SJCRH30 (cell line): ENCODE results near the gene IL16. TPM values are rescaled to one million over a fixed set of nuclear protein-coding genes. Genes with fewer than 3 reads are reported as not detected.
"Not testable (repeated sequence)": the region's sequence is repeated elsewhere in the genome, so short reads cannot be mapped to it uniquely, and the experiment has no call there.

Experiments
- DNase-seq, 2 experiments: peaks; one replicate each; pipeline ENCODE4 v3.0.0-alpha.2; 2015 to 2020
- H3K27ac ChIP-seq: fragments of 250-450 bp; sonication (Bioruptor Pico); 2 replicates; pipeline ENCODE4 v1.5.1; 2020; ENCODE audit warnings: mild to moderate bottlenecking, moderate library complexity
- H3K27me3 ChIP-seq: fragments of 250-450 bp; sonication (Bioruptor Pico); 2 replicates; pipeline ENCODE4 v1.5.1; 2020; ENCODE audit warnings: mild to moderate bottlenecking, moderate library complexity
- H3K36me3 ChIP-seq: fragments of 250-450 bp; sonication (Bioruptor Pico); 2 replicates; pipeline ENCODE4 v1.5.1; 2020; ENCODE audit warnings: mild to moderate bottlenecking, moderate library complexity
- H3K4me1 ChIP-seq: fragments of 250-450 bp; sonication (Bioruptor Pico); 2 replicates; pipeline ENCODE4 v1.5.1; 2020; ENCODE audit warnings: mild to moderate bottlenecking, moderate library complexity
- H3K4me3 ChIP-seq: fragments of 250-450 bp; sonication (Bioruptor Pico); 2 replicates; pipeline ENCODE4 v1.5.1; 2020; ENCODE audit warnings: mild to moderate bottlenecking, moderate library complexity
- H3K9me3 ChIP-seq: fragments of 250-450 bp; sonication (Bioruptor Pico); replicated peaks from 2 replicates; pipeline ENCODE4 v1.5.1; 2020; ENCODE audit warnings: mild to moderate bottlenecking, moderate library complexity
- total RNA-seq: library from RNA; depleted of rRNA; stranded (reverse); fragments of >200 nt; shearing (Covaris generic); gene quantifications from 2 replicates; pipeline ENCODE4 v1.2.3, GENCODE V29; 2014

Gene IL16
- total RNA-seq, 1 experiment from 2014 or later: 0.18 TPM

DNA sequence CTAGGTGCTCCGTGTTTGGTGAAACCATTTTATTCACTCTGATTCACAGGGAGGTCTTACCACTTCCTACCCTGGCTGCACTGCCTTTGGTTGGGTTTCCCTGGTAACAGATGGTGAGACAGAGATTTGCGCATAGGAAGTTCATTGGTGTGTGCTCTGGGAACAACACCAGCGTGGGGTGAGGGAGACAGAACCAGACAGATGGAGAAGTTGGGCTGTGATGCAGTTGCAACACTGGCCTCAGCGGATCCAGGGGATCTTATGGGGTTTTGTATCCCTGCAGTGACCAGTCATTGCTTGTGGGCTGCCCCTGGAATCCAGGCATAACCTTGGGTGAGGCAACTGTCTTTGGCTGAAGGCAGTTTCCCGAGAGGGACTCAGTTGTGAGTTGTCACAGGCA lies 12.5 kb upstream of the IL16 start:
- H3K4me3 ChIP-seq: no peak overlapping the region
- H3K36me3 ChIP-seq: no peaks in the 10 kb centered on the region
- no peak for DNase-seq
- no peak overlapping the region for H3K27ac ChIP-seq
- H3K9me3 ChIP-seq: no peaks in the 10 kb centered on the region
- no peaks in the 10 kb centered on the region for H3K4me1 ChIP-seq
- no peaks in the 10 kb centered on the region for H3K27me3 ChIP-seq

DNA sequence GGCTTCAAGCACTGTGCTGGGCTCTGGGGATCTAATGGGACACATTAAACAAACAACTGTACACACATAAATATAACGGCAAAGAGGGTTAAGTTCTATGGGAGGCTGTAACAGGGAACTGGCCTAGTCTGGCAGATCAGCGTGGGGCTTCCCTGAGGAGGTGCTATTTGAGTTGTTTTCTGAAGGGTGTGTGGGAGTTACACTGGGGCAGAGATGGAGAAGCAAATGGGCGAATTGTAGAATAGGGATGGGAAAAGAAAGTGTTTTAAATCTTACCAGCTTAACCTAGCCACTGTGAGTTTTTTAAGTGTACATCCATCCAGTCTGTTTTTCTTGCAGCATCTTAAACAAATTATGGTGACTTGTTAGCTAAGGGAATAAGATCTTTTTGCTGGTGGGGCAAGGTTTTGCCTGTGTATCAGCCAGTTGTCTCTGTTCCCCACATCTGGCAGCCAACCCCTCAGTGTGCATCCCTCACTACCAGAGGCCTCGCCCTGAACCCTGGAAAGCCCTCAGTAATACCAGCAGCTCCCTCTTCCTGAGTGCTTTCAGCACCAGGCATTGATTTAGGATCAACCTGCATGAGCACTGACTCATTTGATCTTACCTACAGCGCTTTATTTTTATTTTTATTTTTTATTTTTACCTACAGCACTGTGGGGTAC lies 10.9 kb upstream of the IL16 start:
- H3K4me1 ChIP-seq: no peaks in the 10 kb centered on the region
- no peak overlapping the region for H3K4me3 ChIP-seq
- no peak for DNase-seq
- no peak overlapping the region for H3K27ac ChIP-seq
- H3K9me3 ChIP-seq: no peaks in the 10 kb centered on the region
- no peaks in the 10 kb centered on the region for H3K36me3 ChIP-seq
- no peaks in the 10 kb centered on the region for H3K27me3 ChIP-seq

- Histone ChIP-seq H3K27ac (no peak overlapping the region), H3K27me3 (no peaks in the 10 kb centered on the region), H3K4me1 (no peaks in the 10 kb centered on the region), H3K36me3 (no peaks in the 10 kb centered on the region), H3K9me3 (no peaks in the 10 kb centered on the region), H3K4me3 (no peak overlapping the region)
- DNase-seq: no peak
Observed at GRCh38 chr15:81188354-81188753, 8.3 kb upstream of the IL16 start.

DNA sequence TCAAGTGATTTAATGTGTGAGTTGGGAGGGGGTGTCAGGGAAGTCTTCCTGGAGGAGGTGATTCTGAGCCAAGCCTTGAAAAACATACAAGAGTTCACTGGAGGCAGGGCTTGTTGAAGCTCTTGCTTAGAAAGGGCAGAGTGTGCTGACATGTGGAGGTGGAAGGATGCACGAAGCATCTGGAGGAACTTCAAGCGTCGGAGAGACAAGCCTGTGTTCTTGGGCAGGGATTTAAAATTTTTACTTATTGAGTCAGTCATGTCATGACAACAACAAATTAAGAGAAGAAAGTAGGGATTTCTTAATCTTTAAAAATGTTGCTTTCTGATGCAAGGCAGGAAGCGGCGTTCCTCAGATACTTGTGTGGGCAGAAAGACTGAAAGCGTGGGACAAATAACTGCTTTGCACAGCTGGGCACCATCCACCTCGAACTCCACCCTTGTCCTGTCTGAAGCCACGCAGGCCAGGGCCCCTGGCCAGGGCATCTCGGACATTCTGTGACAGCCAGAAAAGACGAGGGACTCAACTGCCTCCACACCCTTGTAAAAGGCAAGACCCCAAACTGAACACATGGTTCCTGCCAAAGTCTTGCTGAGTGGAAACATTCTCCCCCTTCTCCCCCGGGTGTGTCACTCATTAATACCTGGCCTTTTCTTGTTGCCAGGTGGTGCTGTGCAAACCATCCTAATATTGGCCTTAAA lies 6.9 kb upstream of the IL16 start:
- no peaks in the 10 kb centered on the region for H3K9me3 ChIP-seq
- no peak overlapping the region for H3K27ac ChIP-seq
- H3K27me3 ChIP-seq: no peaks in the 10 kb centered on the region
- no peaks in the 10 kb centered on the region for H3K4me1 ChIP-seq
- no peak overlapping the region for H3K4me3 ChIP-seq
- H3K36me3 ChIP-seq: no peaks in the 10 kb centered on the region
- no peak for DNase-seq

- no peak overlapping the region for H3K4me3 ChIP-seq
- H3K4me1 ChIP-seq: no peaks in the 10 kb centered on the region
- H3K27ac ChIP-seq: no peak overlapping the region
- DNase-seq: no peak
- no peaks in the 10 kb centered on the region for H3K9me3 ChIP-seq
- 0 out of 2 replicates have a peak, but pooled peaks cover 3% of the 10 kb centered on the region for H3K27me3 ChIP-seq
- no peaks in the 10 kb centered on the region for H3K36me3 ChIP-seq
Observed at GRCh38 chr15:81190922-81191507, 5.7 kb upstream of the IL16 start.

- no peak overlapping the region for H3K27ac ChIP-seq
- peaks cover 5% of the 10 kb centered on the region; the same call in 1 of the 2 replicates for H3K27me3 ChIP-seq
- no peaks in the 10 kb centered on the region for H3K36me3 ChIP-seq
- DNase-seq: no peak
- H3K9me3 ChIP-seq: no peaks in the 10 kb centered on the region
- H3K4me1 ChIP-seq: no peaks in the 10 kb centered on the region
- no peak overlapping the region for H3K4me3 ChIP-seq
Observed at GRCh38 chr15:81191701-81192100, 5.0 kb upstream of the IL16 start.

- H3K4me1 ChIP-seq: no peaks in the 10 kb centered on the region
- DNase-seq: no peak
- peaks cover 7% of the 10 kb centered on the region; the same call in 1 of the 2 replicates for H3K27me3 ChIP-seq
- H3K4me3 ChIP-seq: no peak overlapping the region
- H3K36me3 ChIP-seq: no peaks in the 10 kb centered on the region
- H3K27ac ChIP-seq: no peak overlapping the region
- H3K9me3 ChIP-seq: no peaks in the 10 kb centered on the region
Observed at GRCh38 chr15:81194723-81195122, 2.0 kb upstream of the IL16 start.

- Histone ChIP-seq H3K36me3 (no peaks in the 10 kb centered on the region), H3K27ac (no peak overlapping the region), H3K4me3 (no peak overlapping the region), H3K9me3 (no peaks in the 10 kb centered on the region), H3K4me1 (no peaks in the 10 kb centered on the region), H3K27me3 (peaks cover 7% of the 10 kb centered on the region; the same call in 1 of the 2 replicates)
- DNase-seq: peak; percentile 19 to 36
Observed at GRCh38 chr15:81195339-81195864, 1.3 kb upstream of the IL16 start.

GRCh38 chr15:81197255-81197630 lies 564 bp downstream of the IL16 start:
- Histone ChIP-seq H3K4me3 (no peak overlapping the region), H3K36me3 (no peaks in the 10 kb centered on the region), H3K27me3 (peaks cover 7% of the 10 kb centered on the region; the same call in 1 of the 2 replicates), H3K4me1 (no peaks in the 10 kb centered on the region), H3K27ac (no peak overlapping the region), H3K9me3 (no peaks in the 10 kb centered on the region)
- DNase-seq: no peak

DNA sequence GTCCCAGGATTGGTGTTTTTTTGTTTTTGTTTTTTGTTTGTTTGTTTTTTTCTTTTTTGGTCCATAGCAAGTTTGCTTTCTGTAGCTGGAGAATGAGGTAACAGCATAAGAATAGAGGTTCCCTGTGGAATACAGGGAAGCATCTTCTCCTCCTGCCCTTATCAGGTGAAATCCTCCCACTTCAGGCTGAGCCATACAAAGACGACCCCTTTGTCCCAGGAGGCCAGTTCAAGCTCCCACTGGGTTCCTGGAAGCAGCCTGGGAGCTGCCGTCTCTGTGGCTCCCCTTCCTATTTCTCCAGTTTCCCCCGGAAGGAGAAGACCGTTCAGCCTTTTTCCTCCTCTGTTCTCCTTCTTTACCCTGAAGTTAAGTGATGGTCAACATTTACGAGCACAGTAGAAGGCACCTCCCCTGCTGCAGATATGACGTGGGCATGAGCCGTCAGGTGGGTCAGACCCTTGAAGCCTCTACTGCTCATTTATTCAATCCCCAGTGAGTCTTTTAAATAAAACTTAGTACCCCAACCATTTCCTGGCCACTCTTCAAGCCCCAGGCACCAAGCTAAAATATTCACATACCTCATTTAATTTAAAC lies 1.1 kb downstream of the IL16 start:
- no peak for DNase-seq
- no peaks in the 10 kb centered on the region for H3K4me1 ChIP-seq
- no peak overlapping the region for H3K27ac ChIP-seq
- H3K27me3 ChIP-seq: peaks cover 7% of the 10 kb centered on the region; the same call in 1 of the 2 replicates
- H3K9me3 ChIP-seq: no peaks in the 10 kb centered on the region
- no peaks in the 10 kb centered on the region for H3K36me3 ChIP-seq
- no peak overlapping the region for H3K4me3 ChIP-seq

- H3K4me3 ChIP-seq: no peak overlapping the region
- no peaks in the 10 kb centered on the region for H3K36me3 ChIP-seq
- no peak overlapping the region for H3K27ac ChIP-seq
- H3K4me1 ChIP-seq: no peaks in the 10 kb centered on the region
- H3K9me3 ChIP-seq: no peaks in the 10 kb centered on the region
- H3K27me3 ChIP-seq: peaks cover 7% of the 10 kb centered on the region; the same call in 1 of the 2 replicates
- no peak for DNase-seq
Observed at GRCh38 chr15:81199031-81199779, 2.5 kb downstream of the IL16 start.

DNA sequence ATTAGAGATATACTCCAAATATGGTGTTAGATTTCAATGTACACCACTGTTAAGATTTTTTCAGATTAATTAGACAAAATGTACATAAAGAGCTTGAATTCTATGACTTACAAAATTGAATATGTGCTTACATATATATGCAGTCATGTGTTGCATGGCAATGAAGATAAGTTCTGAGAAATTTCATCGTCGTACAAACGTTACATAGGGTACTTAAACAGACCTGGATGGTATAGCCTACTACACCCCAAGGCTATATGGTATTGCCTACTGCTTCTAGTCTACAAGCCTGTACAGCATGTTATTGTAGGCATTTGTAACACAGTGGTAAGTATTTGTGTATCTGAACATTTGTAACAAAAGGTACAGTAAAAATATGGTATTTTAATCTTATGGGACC lies 9.3 kb downstream of the IL16 start:
- H3K27ac ChIP-seq: no peak overlapping the region
- DNase-seq: no peak
- H3K4me1 ChIP-seq: no peaks in the 10 kb centered on the region
- H3K4me3 ChIP-seq: no peak overlapping the region
- no peaks in the 10 kb centered on the region for H3K36me3 ChIP-seq
- H3K27me3 ChIP-seq: no peaks in the 10 kb centered on the region
- no peaks in the 10 kb centered on the region for H3K9me3 ChIP-seq

DNA sequence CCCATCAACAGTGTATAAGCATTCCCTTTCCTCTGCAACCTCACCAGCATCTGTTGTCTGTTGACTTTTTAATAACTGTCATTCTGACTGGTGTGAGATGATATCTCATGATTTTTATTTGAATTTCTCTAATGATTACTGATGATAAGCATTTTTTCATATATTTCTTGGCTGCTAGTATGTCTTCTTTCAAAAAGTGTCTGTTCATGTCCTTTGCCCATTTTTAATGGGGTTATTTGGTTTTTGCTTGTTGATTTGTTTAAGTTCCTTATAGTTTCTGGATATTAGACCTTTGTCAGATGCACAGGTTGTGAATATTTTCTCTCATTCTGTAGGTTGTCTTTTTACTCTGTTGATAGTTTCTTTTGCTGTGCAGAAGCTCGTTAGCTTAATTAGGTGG lies 11.3 kb downstream of the IL16 start:
- not testable (repeated sequence) for H3K27me3 ChIP-seq, H3K4me3 ChIP-seq, H3K4me1 ChIP-seq, DNase-seq, H3K27ac ChIP-seq, H3K9me3 ChIP-seq, H3K36me3 ChIP-seq

- no peaks in the 10 kb centered on the region for H3K4me1 ChIP-seq
- peaks cover 4% of the 10 kb centered on the region; the same call in 1 of the 2 replicates for H3K9me3 ChIP-seq
- no peak overlapping the region for H3K4me3 ChIP-seq
- H3K27me3 ChIP-seq: no peaks in the 10 kb centered on the region
- no peak for DNase-seq
- H3K27ac ChIP-seq: no peak overlapping the region
- H3K36me3 ChIP-seq: no peaks in the 10 kb centered on the region
Observed at GRCh38 chr15:81209635-81210034, 13.0 kb downstream of the IL16 start.
